CD4-positive, alpha-beta T cell treated with Interleukin-1 beta for 1 hour (primary cell): Measurements from ENCODE around the gene TPST2.

Source experiments
- DNase-seq, 2 donors: peaks; one replicate each; pipeline ENCODE4 v3.0.0-alpha.2; 2020 to 2022

TPST2 gene

DNA sequence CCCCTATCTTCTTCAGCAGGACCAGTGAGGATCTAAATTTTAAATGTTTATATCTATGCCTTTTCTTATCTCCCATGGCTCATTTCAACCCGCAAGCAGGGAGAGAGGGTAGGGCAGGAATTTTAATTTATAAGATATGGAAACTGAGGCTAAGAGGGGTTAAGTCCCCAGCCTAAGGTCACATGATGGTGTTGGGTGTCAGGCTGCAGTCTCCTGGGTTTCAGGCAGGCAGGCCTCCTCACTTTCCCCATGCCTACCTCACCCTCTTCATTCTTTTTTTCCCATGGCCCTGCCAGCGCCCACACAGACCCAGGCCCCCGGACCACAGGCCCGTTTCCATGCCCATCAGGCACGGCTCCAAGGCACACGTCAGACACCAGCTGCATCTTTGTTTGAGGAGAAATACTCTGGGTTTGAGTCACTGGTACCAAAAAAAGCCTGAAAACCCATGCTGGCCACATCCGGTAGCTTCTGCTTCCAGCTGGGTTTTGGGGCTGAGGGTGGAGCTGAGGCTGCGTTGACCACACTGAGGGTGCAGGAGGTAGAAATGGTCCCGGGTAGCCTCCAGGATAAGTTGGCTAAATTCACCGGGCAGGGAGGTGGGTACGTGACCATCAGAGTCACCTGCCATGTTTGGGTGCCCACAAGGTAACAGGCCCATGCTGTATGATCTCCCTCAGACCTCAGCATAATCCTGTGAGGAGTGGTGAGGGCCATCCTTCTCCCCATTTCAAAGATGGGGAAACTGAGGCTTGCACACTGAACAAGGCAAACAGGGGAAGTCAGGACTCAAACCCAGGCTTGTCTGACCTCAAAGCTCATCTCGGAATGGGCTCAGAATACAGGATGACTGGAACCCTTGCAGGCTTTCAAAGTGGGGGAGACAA lies 20.4 kb upstream of the TPST2 start:
- peak; percentile 35 to 44 for DNase-seq

GRCh38 chr22:26609287-26609686 lies 19.4 kb upstream of the TPST2 start:
- DNase-seq: no peak

DNA sequence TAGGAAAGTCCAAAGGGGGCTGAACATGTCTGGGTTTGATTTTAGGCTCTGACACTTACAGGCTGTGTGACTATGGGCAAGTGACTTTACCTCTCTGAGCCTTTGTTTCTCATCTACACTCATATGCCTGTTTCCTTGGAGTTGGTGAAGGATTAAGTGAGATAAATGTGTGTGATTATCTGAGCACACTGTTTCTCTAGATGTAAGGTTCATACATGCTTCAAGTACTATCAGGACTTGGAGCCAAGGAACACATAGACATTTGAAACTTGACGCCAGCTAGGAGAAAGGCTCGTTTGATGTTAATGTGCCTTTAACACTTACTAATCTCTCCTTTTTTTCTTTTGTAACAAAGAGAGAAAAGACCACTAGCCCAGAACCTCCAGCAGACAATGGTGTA lies 18.2 kb upstream of the TPST2 start:
- DNase-seq: no peak

- DNase-seq: no peak
These were observed 16.7 kb upstream of the TPST2 start for GRCh38 chr22:26606611-26607010.

- DNase-seq: no peak
These were observed 14.4 kb upstream of the TPST2 start for GRCh38 chr22:26604368-26604767.

DNA sequence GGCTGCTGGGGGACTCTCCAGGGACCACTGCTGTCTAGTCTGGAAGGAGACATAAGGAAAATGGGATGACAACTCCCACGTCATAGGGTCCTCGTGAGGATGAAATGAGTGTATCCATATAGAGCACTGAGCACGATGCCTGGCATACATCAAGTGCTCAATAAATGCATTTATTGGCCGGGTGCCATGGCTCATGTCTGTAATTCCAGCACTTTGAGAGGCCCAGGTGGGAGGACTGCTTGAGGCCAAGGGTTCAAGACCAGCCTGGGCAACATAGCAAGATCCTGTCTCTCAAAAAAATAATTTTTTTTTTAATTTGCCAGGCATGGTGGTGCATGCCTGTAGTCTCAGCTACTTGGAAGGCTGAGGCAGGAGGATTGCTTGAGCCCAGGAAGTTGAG lies 12.2 kb upstream of the TPST2 start:
- no peak for DNase-seq

DNA sequence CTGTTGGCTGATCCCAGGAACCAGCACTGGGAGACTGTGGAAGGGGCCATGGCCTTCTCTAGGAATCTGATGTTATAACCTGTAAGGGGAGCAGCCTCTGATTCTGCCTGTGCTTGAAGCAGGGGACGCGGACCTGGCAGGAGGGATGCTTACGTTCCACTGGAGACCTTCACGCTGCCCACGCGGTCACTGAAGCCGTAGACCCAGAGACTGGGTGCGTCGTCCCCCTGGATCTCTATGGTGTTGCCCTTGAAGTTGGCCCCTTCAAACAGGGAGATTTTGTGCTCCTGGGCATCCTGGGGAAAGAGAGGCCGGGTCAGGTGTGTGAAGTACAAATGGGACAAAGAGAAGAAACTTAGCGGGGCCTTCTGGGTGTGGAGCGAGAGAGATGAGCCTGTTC lies 11.8 kb upstream of the TPST2 start:
- no peak for DNase-seq

GRCh38 chr22:26599505-26599904 lies 9.6 kb upstream of the TPST2 start:
- DNase-seq: no peak

DNA sequence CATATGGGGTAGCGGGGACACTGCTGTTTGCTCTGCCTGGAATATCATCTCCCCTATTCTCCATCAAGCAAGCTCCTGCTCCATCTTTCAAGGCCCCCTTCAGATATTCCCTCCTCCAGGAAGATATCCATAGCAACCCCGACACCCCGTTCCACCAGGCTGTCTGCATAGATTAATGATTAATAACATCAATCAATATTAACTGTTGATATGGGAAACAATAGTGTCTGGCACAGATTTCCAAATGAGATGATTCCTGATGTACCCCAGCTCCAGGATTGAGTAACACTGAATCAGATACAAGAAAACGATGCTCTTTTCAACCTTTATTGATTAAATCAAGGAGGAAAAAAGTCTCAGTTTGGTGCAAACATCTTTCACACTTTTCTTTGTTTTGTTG lies 7.5 kb upstream of the TPST2 start:
- DNase-seq: no peak

- peak; percentile 35 to 52 for DNase-seq
These were observed 7.1 kb upstream of the TPST2 start for GRCh38 chr22:26597026-26597425.

- DNase-seq: no peak
These were observed 3.8 kb upstream of the TPST2 start for GRCh38 chr22:26593763-26594162.

GRCh38 chr22:26592421-26592891 lies 2.5 kb upstream of the TPST2 start:
- DNase-seq: peak; percentile 54 to 63

GRCh38 chr22:26589367-26589844 lies 526 bp downstream of the TPST2 start:
- peak in 1 of 2 donors; percentile 29 for DNase-seq

DNA sequence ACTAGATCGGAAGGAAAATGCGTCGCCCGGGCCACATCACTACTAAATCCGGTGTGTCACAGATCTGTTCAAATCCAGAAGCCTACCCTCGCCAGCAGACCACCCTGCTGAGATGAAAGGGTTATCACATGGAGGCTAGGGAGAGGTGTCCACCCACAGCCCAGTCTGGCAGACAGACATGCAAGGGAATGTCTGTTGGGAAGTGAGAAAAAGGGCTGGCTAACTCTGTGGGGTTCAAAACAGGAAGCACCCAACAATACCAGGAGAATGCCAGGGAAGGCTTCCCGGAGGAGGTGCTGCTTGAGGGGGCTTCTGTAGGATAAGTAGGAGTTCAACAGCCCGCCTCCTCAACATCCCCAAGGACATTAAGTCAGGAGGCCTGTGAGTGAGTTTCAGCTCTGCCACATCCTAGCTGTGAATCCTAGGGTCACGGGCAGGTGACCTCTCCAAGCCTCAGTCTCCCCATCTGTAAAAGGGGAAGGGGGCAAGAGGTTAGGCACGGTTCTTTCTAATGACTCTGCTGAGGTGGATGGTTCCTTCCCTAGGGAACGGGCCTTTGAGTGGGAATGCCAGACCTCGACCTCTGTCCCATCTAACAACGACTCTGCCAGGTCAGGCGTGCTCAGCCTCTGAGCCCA lies 1.1 kb downstream of the TPST2 start:
- DNase-seq: no peak

- no peak for DNase-seq
These were observed 1.8 kb downstream of the TPST2 start for GRCh38 chr22:26587991-26588613.

GRCh38 chr22:26586556-26587325 lies 3.2 kb downstream of the TPST2 start:
- DNase-seq: no peak

- DNase-seq: no peak
These were observed 4.7 kb downstream of the TPST2 start for GRCh38 chr22:26585104-26585790.

GRCh38 chr22:26584010-26584409 lies 5.9 kb downstream of the TPST2 start:
- no peak for DNase-seq

DNA sequence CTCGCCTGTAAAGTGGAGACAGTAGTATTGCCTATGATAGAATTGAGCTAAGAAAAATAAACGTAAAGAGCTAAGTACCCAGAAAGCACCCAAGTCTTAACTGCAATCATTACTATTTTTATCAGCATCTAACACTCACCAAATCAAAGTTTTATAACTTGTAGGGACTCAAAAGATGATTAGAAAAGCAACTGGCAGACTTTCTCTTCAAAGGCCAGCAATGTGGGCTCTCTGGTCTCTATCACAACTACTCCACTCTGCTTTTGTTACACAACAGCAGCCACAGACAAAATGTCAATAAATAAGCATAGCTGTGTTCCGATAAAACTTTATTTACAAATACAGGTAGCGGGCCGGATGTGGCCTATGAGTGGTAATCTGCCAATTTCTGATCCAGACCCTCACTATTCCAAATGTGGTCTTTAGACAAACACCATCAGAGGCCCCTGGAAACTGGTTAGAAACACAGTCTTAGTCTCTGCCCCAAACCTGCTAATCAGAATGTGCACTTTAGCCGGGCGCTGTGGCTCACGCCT lies 8.2 kb downstream of the TPST2 start:
- no peak for DNase-seq

DNA sequence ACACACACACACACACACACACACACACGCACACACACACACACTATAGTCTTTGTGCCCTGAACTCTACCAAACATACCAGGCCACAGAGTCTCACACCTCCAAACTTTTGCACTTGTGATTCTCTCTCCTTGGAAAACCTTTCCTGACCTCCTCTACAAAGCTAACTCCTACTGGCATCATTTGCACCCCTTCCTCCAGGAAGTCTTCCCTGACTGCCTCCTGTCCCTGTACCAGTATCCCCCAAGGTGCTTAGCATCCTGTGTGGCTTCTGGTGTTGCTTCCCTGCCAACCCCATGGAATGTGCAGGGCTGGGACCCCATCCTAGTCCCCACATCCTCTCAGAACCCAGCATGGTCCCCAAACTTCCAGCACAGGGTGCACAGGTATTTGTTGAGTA lies 8.9 kb downstream of the TPST2 start:
- DNase-seq: no peak

DNA sequence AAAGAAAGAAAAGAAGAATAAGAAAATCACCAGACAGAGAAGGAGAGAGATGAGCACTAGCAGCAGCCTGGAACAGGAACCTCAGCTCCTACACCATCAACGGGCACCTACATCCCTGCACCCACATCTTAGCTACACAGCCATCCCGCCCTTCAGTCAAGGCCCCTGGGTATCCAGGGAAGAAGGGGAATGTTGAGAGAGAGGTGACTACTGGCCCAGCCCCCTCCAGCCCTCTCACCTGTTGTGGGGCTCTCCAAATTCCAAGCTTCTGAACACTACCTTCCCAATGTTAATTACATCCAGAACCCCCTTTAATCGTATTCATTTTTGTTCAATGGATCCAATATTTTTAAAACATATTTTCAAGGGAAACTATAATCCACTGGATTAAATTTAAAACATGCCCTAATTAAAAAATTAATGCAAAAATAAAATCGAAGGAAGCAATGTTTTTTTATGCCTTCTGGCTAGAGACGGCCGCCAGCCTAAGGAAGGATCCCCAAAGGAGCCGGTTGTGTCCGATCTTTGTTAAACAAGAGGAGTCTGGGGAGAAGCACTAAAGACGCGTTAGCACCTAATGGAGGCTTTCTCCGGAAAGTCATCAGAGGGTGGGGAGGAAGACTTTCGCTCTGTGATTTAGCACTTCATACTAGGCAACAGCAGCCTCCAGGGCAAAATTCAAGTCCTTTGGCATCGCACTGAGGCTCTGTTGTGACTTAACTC lies 9.5 kb downstream of the TPST2 start:
- DNase-seq: no peak
